ENCODE measurements around the gene ADAMTS18.

DNA sequence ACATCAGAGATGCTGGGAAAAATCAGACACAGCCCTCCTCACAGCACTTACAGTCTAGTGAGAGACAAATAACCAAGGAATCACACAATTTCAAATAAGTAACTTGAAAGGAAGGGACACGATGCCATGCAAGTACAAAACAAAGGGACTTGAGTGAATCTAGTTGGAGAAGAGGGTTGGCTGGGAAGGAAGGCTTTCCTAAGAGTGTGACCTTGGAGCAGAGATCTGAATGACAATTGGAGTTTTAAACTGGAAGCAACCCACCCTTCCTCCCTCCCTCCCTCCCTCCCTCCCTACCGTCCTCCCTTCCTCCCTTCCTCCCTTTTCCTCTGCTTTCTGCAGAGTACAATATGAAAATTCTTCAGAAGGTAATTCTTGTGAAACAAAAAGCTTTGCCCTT, 31.1 kb downstream of the ADAMTS18 start:
- TF ChIP-seq, protein P1, sequence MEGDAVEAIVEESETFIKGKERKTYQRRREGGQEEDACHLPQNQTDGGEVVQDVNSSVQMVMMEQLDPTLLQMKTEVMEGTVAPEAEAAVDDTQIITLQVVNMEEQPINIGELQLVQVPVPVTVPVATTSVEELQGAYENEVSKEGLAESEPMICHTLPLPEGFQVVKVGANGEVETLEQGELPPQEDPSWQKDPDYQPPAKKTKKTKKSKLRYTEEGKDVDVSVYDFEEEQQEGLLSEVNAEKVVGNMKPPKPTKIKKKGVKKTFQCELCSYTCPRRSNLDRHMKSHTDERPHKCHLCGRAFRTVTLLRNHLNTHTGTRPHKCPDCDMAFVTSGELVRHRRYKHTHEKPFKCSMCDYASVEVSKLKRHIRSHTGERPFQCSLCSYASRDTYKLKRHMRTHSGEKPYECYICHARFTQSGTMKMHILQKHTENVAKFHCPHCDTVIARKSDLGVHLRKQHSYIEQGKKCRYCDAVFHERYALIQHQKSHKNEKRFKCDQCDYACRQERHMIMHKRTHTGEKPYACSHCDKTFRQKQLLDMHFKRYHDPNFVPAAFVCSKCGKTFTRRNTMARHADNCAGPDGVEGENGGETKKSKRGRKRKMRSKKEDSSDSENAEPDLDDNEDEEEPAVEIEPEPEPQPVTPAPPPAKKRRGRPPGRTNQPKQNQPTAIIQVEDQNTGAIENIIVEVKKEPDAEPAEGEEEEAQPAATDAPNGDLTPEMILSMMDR (IDR thresholded peaks at IDR 0.05; ENCODE audit: control extremely low read depth in 1 of 3, insufficient read depth in 1 of 3, low read depth in 1 of 3, low read length in 3 of 3), result no peak
- TF ChIP-seq EZH2 (IDR thresholded peaks at IDR 0.05; ENCODE audit: low read depth, low read length, severe bottlenecking) (no peak), KDM5A (IDR thresholded peaks at IDR 0.05; ENCODE audit: low read length) (no peak), POLR2AphosphoS5 (IDR thresholded peaks at IDR 0.05; ENCODE audit: low read depth, low read length) (no peak), RFX5 (IDR thresholded peaks at IDR 0.05; ENCODE audit: borderline replicate concordance, low read depth, low read length) (no peak), EP300 (IDR thresholded peaks at IDR 0.05; ENCODE audit: borderline replicate concordance in 1 of 2, low read depth in 2 of 2, low read length in 2 of 2) (no peak), HDAC2 (IDR thresholded peaks at IDR 0.05; ENCODE audit: borderline replicate concordance in 1 of 2, low read depth in 2 of 2, low read length in 2 of 2) (no peak), RAD21 (IDR thresholded peaks at IDR 0.05 in 1 of 2, conservative IDR thresholded peaks at IDR 0.05 in 1 of 2; ENCODE audit: low read depth in 2 of 2, low read length in 2 of 2) (no peak), BRCA1 (IDR thresholded peaks at IDR 0.05; ENCODE audit: low read depth, low read length) (no peak), ZNF274 (IDR thresholded peaks at IDR 0.05; ENCODE audit: borderline replicate concordance, extremely low read depth, low read length) (no peak)
- TF ChIP-seq, protein P2, sequence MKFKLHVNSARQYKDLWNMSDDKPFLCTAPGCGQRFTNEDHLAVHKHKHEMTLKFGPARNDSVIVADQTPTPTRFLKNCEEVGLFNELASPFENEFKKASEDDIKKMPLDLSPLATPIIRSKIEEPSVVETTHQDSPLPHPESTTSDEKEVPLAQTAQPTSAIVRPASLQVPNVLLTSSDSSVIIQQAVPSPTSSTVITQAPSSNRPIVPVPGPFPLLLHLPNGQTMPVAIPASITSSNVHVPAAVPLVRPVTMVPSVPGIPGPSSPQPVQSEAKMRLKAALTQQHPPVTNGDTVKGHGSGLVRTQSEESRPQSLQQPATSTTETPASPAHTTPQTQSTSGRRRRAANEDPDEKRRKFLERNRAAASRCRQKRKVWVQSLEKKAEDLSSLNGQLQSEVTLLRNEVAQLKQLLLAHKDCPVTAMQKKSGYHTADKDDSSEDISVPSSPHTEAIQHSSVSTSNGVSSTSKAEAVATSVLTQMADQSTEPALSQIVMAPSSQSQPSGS (IDR thresholded peaks at IDR 0.05; ENCODE audit: low read length), result no peak
- TF ChIP-seq, protein P3, sequence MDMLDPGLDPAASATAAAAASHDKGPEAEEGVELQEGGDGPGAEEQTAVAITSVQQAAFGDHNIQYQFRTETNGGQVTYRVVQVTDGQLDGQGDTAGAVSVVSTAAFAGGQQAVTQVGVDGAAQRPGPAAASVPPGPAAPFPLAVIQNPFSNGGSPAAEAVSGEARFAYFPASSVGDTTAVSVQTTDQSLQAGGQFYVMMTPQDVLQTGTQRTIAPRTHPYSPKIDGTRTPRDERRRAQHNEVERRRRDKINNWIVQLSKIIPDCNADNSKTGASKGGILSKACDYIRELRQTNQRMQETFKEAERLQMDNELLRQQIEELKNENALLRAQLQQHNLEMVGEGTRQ (IDR thresholded peaks at IDR 0.05; ENCODE audit: low read length), result no peak
- TF ChIP-seq, protein P4, sequence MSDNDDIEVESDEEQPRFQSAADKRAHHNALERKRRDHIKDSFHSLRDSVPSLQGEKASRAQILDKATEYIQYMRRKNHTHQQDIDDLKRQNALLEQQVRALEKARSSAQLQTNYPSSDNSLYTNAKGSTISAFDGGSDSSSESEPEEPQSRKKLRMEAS (IDR thresholded peaks at IDR 0.05), result no peak

Data from H1 (cell line).